Liver (tissue), 9 donors: Measurements from ENCODE around the gene OR52A1. TPM values are rescaled to one million over a fixed set of nuclear protein-coding genes. Genes with fewer than 3 reads are reported as not detected.

Source experiments
- DNase-seq: peaks from one replicate; pipeline ENCODE4 v3.0.0-alpha.2; 2017; ENCODE audit warnings: low spot score
- H3K27ac ChIP-seq, 2 donors: one replicate each; pipeline ENCODE4 v1.7.0; 2013; ENCODE audit warnings: inconsistent platforms in 2 of 2, low read length in 2 of 2, control low read depth in 1 of 2, low read depth in 1 of 2, mild to moderate bottlenecking in 1 of 2
- H3K27me3 ChIP-seq, 4 donors: one replicate each; pipeline versions ENCODE4 v1.6.1 to v1.7.0; 2013; ENCODE audit warnings: low read length in 3 of 4, inconsistent platforms in 1 of 4, mild to moderate bottlenecking in 1 of 4, moderate library complexity in 1 of 4; ENCODE audit not compliant: control insufficient read depth in 4 of 4, insufficient read depth in 4 of 4
- H3K36me3 ChIP-seq, 4 donors: one replicate each; pipeline versions ENCODE4 v1.6.1 to v1.7.0; 2013; ENCODE audit warnings: low read length in 3 of 4, mild to moderate bottlenecking in 3 of 4, low read depth in 1 of 4, moderate library complexity in 1 of 4; ENCODE audit not compliant: control insufficient read depth in 4 of 4, insufficient read depth in 3 of 4
- H3K4me1 ChIP-seq, 4 donors: one replicate each; pipeline versions ENCODE4 v1.6.1 to v1.7.0; 2013; ENCODE audit warnings: low read length in 3 of 4, mild to moderate bottlenecking in 3 of 4, moderate library complexity in 1 of 4; ENCODE audit not compliant: control insufficient read depth in 4 of 4, insufficient read depth in 4 of 4
- H3K4me3 ChIP-seq, 3 donors: one replicate each; pipeline versions ENCODE4 v1.6.1 to v1.7.0; 2013; ENCODE audit warnings: low read length in 3 of 3, control low read depth in 1 of 3, low read depth in 1 of 3, mild to moderate bottlenecking in 1 of 3
- H3K9ac ChIP-seq, 2 donors: one replicate each; pipeline ENCODE4 v1.7.0; 2013; ENCODE audit warnings: low read length in 2 of 2, mild to moderate bottlenecking in 2 of 2, moderate library complexity in 2 of 2, control low read depth in 1 of 2, low read depth in 1 of 2
- H3K9me3 ChIP-seq, 4 donors: one replicate each; pipeline versions ENCODE4 v1.6.1 to v1.7.0; 2013; ENCODE audit warnings: low read length in 3 of 4; ENCODE audit not compliant: control insufficient read depth in 4 of 4
- CTCF ChIP-seq: fragments of 150-350 bp; IDR thresholded peaks from 2 replicates; pipeline ENCODE4 v1.5.1; 2017; ENCODE audit warnings: improper control_type of control experiment, low read depth, low read length; ENCODE audit not compliant: missing input control
- EGR1 ChIP-seq, 2 donors: IDR thresholded peaks; 2 replicates each; pipeline ENCODE4 v1.6.1; 2016 to 2018; ENCODE audit warnings: antibody characterized with exemption in 2 of 2, low read depth in 2 of 2
- FOXA1 ChIP-seq: IDR thresholded peaks from 2 replicates; pipeline ENCODE4 v1.6.1; 2016; ENCODE audit warnings: antibody characterized with exemption
- FOXA2 ChIP-seq: IDR thresholded peaks from 2 replicates; pipeline ENCODE4 v1.6.1; 2016; ENCODE audit warnings: antibody characterized with exemption
- GABPA ChIP-seq, 2 donors: IDR thresholded peaks in 1 of 2; conservative IDR thresholded peaks in 1 of 2; 2 replicates each; pipeline ENCODE4 v1.6.1; 2016; ENCODE audit warnings: antibody characterized with exemption in 2 of 2, mild to moderate bottlenecking in 1 of 2, moderate library complexity in 1 of 2
- HNF4A ChIP-seq, 2 donors: conservative IDR thresholded peaks; 2 replicates each; pipeline ENCODE4 v1.6.1; 2016; ENCODE audit warnings: antibody characterized with exemption in 2 of 2, mild to moderate bottlenecking in 2 of 2
- HNF4G ChIP-seq: IDR thresholded peaks from 2 replicates; pipeline ENCODE4 v1.6.1; 2016; ENCODE audit warnings: antibody characterized with exemption
- JUND ChIP-seq, 2 donors: IDR thresholded peaks; 2 replicates each; pipeline ENCODE4 v1.6.1; 2016; ENCODE audit warnings: antibody characterized with exemption in 2 of 2
- MAX ChIP-seq: IDR thresholded peaks from 2 replicates; pipeline ENCODE4 v1.6.1; 2016; ENCODE audit warnings: antibody characterized with exemption
- NR2F2 ChIP-seq: IDR thresholded peaks from 2 replicates; pipeline ENCODE4 v1.6.1; 2016; ENCODE audit warnings: antibody characterized with exemption
- RXRA ChIP-seq, 2 donors: IDR thresholded peaks; 2 replicates each; pipeline ENCODE4 v1.6.1; 2017 to 2018; ENCODE audit warnings: antibody characterized with exemption in 2 of 2, mild to moderate bottlenecking in 1 of 2
- SP1 ChIP-seq: IDR thresholded peaks from 2 replicates; pipeline ENCODE4 v1.6.1; 2018; ENCODE audit warnings: antibody characterized with exemption, mild to moderate bottlenecking
- TAF1 ChIP-seq: conservative IDR thresholded peaks from 2 replicates; pipeline ENCODE4 v1.6.1; 2016; ENCODE audit warnings: antibody characterized with exemption, mild to moderate bottlenecking
- YY1 ChIP-seq: IDR thresholded peaks from 2 replicates; pipeline ENCODE4 v1.6.1; 2016; ENCODE audit warnings: antibody characterized with exemption, mild to moderate bottlenecking
- WGBS: extraction: QIAGEN DNeasy Blood & Tissue Kit; methylation state at CpG from one replicate; pipeline ENCODE4 v1.1.7; 2013; 5-methylcytosine and 5-hydroxymethylcytosine counted together
- polyA plus RNA-seq, 2 donors: library from polyadenylated mRNA; stranded (reverse) in 1 of 2; unstranded in 1 of 2; fragments of 200-250 nt in 1 of 2; fragments of >200 nt in 1 of 2; fragmentation: Nextera tagmentation in 1 of 2; extraction: Ambion mirVana in 1 of 2; gene quantifications; one replicate each; pipeline versions ENCODE4 v1.2.1 to v1.2.3, GENCODE V29; 2013 to 2015
- total RNA-seq, 2 donors: library from RNA; depleted of rRNA; stranded (reverse); fragments of >200 nt; gene quantifications; one replicate each; pipeline ENCODE4 v1.2.3, GENCODE V29; 2014
- TF ChIP-seq, protein P1 (sequence below): IDR thresholded peaks from 2 replicates; pipeline ENCODE4 v1.6.1; 2016; ENCODE audit warnings: antibody characterized with exemption, mild to moderate bottlenecking
- TF ChIP-seq, protein P2 (sequence below): IDR thresholded peaks from 2 replicates; pipeline ENCODE4 v1.6.1; 2016; ENCODE audit warnings: antibody characterized with exemption
- donor health status: healthy.
- donor health status: healthy.
- donor health status: healthy.
- donor health status: healthy.
- donor health status: healthy.

Gene OR52A1
- total and polyA plus RNA-seq, 4 donors, result not detected

DNA sequence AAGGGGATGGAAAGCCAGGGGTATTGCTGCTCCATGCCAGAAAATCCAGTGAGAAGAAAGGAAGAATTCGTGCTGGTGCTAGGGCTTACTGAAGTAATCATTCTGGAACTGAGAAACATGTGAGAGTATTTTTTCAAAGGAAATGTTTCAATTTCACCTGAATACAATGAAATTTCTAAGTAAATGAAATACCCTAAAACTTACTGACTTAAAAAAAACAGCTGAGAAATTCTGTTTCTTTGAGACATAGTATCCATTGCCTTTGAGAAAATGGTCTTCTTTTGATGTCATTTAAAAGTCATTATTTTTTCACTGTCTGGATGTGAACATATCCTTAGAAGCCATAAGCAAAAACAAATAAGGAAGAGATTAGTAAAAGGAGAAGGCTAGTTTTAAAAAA lies 46.0 kb upstream of the OR52A1 start, which contains the start of gene OR51V1 (continued):
- TF ChIP-seq, protein P1, sequence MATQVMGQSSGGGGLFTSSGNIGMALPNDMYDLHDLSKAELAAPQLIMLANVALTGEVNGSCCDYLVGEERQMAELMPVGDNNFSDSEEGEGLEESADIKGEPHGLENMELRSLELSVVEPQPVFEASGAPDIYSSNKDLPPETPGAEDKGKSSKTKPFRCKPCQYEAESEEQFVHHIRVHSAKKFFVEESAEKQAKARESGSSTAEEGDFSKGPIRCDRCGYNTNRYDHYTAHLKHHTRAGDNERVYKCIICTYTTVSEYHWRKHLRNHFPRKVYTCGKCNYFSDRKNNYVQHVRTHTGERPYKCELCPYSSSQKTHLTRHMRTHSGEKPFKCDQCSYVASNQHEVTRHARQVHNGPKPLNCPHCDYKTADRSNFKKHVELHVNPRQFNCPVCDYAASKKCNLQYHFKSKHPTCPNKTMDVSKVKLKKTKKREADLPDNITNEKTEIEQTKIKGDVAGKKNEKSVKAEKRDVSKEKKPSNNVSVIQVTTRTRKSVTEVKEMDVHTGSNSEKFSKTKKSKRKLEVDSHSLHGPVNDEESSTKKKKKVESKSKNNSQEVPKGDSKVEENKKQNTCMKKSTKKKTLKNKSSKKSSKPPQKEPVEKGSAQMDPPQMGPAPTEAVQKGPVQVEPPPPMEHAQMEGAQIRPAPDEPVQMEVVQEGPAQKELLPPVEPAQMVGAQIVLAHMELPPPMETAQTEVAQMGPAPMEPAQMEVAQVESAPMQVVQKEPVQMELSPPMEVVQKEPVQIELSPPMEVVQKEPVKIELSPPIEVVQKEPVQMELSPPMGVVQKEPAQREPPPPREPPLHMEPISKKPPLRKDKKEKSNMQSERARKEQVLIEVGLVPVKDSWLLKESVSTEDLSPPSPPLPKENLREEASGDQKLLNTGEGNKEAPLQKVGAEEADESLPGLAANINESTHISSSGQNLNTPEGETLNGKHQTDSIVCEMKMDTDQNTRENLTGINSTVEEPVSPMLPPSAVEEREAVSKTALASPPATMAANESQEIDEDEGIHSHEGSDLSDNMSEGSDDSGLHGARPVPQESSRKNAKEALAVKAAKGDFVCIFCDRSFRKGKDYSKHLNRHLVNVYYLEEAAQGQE, result no peak
- no peak for TF ChIP-seq FOXA1
- no peak for TF ChIP-seq GABPA (IDR thresholded peaks at IDR 0.05 in 1 of 2, conservative IDR thresholded peaks at IDR 0.05 in 1 of 2)
- no peak for TF ChIP-seq FOXA2
- no peak for TF ChIP-seq SP1

DNA sequence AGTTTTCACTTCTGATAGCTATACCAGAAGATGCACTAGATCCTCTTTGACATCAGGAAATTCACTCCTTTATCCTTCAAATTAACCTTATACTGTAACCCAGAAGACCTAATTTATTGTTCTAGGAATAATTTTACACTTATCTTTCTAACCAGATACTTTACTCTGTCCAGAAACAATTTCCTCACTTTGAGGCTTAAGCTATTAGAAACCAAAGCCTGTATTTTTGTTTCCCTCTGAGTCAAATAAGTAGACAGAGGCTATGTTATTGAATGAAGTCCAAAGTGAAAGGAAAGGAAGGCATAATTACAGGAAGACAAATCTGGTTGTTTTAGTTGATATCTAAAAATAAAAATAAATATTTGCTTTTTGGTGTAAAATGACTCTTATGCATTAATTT lies 43.7 kb upstream of the OR52A1 start:
- peaks cover 0 to 8% (median 0%) of the 10 kb centered on the region in 4 donors for H3K27me3 ChIP-seq

DNA sequence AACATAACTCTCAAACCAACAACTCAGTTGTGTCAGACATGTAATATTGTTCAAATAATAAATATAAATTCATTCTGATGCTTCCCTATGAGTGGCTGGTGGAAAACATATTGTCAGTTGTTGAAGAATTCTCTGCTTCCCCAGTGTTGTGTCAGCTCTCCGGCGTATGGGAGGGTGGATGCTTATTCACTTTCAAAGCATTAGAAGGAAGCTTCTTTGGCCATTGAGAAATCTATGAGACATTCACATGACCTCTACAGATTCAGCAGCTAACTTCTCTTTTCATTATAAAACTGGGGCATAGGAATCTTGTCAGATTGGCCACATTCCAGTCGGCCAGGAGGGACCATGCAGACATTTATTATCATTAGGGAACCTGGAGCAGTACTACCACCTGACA lies 43.0 kb upstream of the OR52A1 start:
- Histone ChIP-seq H3K9ac (no peak overlapping the region), H3K9me3 (peaks cover 0 to 2% (median 0%) of the 10 kb centered on the region in 4 donors), H3K4me3 (no peak overlapping the region), H3K27me3 (peaks cover 0 to 5% (median 0%) of the 10 kb centered on the region in 4 donors), H3K27ac (no peak overlapping the region), H3K36me3 (no peaks in the 10 kb centered on the region), H3K4me1 (no peaks in the 10 kb centered on the region)
- TF ChIP-seq NR2F2, result no peak
- TF ChIP-seq CTCF, result no peak
- no peak for TF ChIP-seq HNF4G
- TF ChIP-seq YY1, result no peak
- TF ChIP-seq, protein P2, sequence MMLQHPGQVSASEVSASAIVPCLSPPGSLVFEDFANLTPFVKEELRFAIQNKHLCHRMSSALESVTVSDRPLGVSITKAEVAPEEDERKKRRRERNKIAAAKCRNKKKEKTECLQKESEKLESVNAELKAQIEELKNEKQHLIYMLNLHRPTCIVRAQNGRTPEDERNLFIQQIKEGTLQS, result no peak
- no peak for TF ChIP-seq SP1
- no peak for TF ChIP-seq FOXA1
- no peak for TF ChIP-seq JUND (IDR thresholded peaks at IDR 0.05)
- no peak for TF ChIP-seq HNF4A (conservative IDR thresholded peaks at IDR 0.05)
- no peak for TF ChIP-seq GABPA (IDR thresholded peaks at IDR 0.05 in 1 of 2, conservative IDR thresholded peaks at IDR 0.05 in 1 of 2)
- no peak for TF ChIP-seq RXRA (IDR thresholded peaks at IDR 0.05)
- TF ChIP-seq EGR1 (IDR thresholded peaks at IDR 0.05; ENCODE audit: low read depth in 2 of 2), result no peak
- no peak for DNase-seq
- WGBS, result 74% methylated on average over 3 of the region's 3 CpGs

More for the DNA sequence above, 43.7 kb upstream of the OR52A1 start:
- no peak overlapping the region for H3K9ac ChIP-seq
- no peaks in the 10 kb centered on the region for H3K4me1 ChIP-seq
- DNase-seq, result no peak
- TF ChIP-seq JUND (IDR thresholded peaks at IDR 0.05), result no peak
- no peak for TF ChIP-seq GABPA (IDR thresholded peaks at IDR 0.05 in 1 of 2, conservative IDR thresholded peaks at IDR 0.05 in 1 of 2)
- TF ChIP-seq MAX, result no peak
- TF ChIP-seq, protein P1, result no peak
- TF ChIP-seq TAF1, result no peak
- H3K36me3 ChIP-seq, result no peaks in the 10 kb centered on the region
- H3K27ac ChIP-seq, result no peak overlapping the region
- no peak overlapping the region for H3K4me3 ChIP-seq
- H3K9me3 ChIP-seq, result peaks cover 0 to 2% (median 0%) of the 10 kb centered on the region in 4 donors
